Heart left ventricle (tissue), 13 donors: ENCODE measurements around the gene PKIB.

Source experiments
- CTCF ChIP-seq, 12 donors: fragments of 200-600 bp; sonication (generic) in 4 of 12; IDR thresholded peaks; one replicate each; pipeline versions ENCODE4 v1.5.0 to v1.8.0; 2018 to 2022; ENCODE audit warnings: antibody characterized with exemption in 12 of 12, mild to moderate bottlenecking in 5 of 12
- POLR2A ChIP-seq, 2 donors: fragments of 450-650 bp; IDR thresholded peaks; one replicate each; pipeline ENCODE4 v1.6.1; 2017; ENCODE audit warnings: antibody characterized with exemption in 2 of 2, mild to moderate bottlenecking in 2 of 2, moderate library complexity in 2 of 2
- donor health status: ischemic (EF 13 %, LVEDD 7.1; RV severe dilation, severe dysfunction).
- donor health status: DM: no; HTN: yes; CAD: no.
- donor health status: DM: no; HTN: no; CAD: no.
- donor health status: ischemic (EF 25% LVEDD 6.9; RV normal size, moderate dysfunction).
- donor health status: ischemic (EF 25% LVEDD 5.7; RV mildly dilated, moderate dysfunction).
- donor health status: ischemic (EF 35%, LVEDD 5.7; RV mildly dilated, moderate dysfunction).
- donor health status: nonischemic (EF 11% LVEDD 7.7; RV severe dilation, severe dysfunction).
- donor health status: DM: yes; HTN: yes; CAD: no.
- donor health status: PGD.
- donor health status: ischemic (EF 29% LVEDD 5.4; RV normal size, mild dysfunction).
- donor health status: nonischemic (EF 23%, LVEDD 6.1; RV moderate dilation, normal function).

GRCh38 chr6:122735582-122735981 is 125.4 kb downstream of the PKIB start:
- TF ChIP-seq CTCF (IDR thresholded peaks at IDR 0.05) (no peak), POLR2A (IDR thresholded peaks at IDR 0.05) (no peak)
